ENCODE results near the gene SLC22A23.

The SLC22A23 gene

DNA sequence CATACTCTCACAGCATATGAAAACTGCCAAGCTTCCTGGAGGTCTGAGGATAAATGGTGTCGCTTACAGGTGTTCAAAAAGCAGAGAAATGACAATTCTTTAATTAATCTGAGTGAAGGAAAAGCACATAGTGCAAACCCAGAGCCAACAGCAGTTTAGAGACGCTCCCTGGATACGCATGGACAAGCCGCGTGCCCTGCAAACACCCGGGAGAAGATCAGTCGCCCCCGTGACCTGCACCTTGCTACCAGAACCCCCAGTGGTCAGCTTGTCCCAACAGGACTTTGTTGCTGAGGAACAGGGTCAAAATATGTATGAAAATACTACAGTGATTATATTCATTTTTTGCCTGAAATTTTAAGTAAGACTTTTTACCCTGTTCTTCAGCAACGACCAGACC, 104.2 kb downstream of the SLC22A23 start:
- TF ChIP-seq TARDBP (IDR thresholded peaks at IDR 0.05) = no peak
- no peak for TF ChIP-seq SUZ12 (IDR thresholded peaks at IDR 0.05)
- TF ChIP-seq SP1 (IDR thresholded peaks at IDR 0.05) = no peak
- no peak for TF ChIP-seq NFRKB (IDR thresholded peaks at IDR 0.05)
- TF ChIP-seq, protein P1, sequence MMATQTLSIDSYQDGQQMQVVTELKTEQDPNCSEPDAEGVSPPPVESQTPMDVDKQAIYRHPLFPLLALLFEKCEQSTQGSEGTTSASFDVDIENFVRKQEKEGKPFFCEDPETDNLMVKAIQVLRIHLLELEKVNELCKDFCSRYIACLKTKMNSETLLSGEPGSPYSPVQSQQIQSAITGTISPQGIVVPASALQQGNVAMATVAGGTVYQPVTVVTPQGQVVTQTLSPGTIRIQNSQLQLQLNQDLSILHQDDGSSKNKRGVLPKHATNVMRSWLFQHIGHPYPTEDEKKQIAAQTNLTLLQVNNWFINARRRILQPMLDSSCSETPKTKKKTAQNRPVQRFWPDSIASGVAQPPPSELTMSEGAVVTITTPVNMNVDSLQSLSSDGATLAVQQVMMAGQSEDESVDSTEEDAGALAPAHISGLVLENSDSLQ (IDR thresholded peaks at IDR 0.05) = no peak
- no peak for TF ChIP-seq L3MBTL2 (conservative IDR thresholded peaks at IDR 0.05)
- TF ChIP-seq FOXM1 (IDR thresholded peaks at IDR 0.05; ENCODE audit: borderline replicate concordance) = no peak
- no peak for TF ChIP-seq BHLHE40 (IDR thresholded peaks at IDR 0.05; ENCODE audit: borderline replicate concordance)
- TF ChIP-seq ARNT (IDR thresholded peaks at IDR 0.05) = no peak
- no peak for TF ChIP-seq HDGF (IDR thresholded peaks at IDR 0.05; ENCODE audit: borderline replicate concordance)
- no peak for TF ChIP-seq CTBP1 (IDR thresholded peaks at IDR 0.05; ENCODE audit: borderline replicate concordance)
- TF ChIP-seq FOXK2 (IDR thresholded peaks at IDR 0.05) = no peak
- no peak for TF ChIP-seq FOXA1 (IDR thresholded peaks at IDR 0.05)
- no peak for TF ChIP-seq ZNF384 (IDR thresholded peaks at IDR 0.05)
- TF ChIP-seq ELF4 (IDR thresholded peaks at IDR 0.05) = no peak
- TF ChIP-seq LEF1 (IDR thresholded peaks at IDR 0.05; ENCODE audit: borderline replicate concordance) = no peak
- no peak for DNase-seq (ENCODE audit: extremely low spot score)
- CTCF ChIA-PET = interaction anchor here (0.8 kb wide), 1 partner anchor 58 kb away, joined by 5 read pairs; no protein-coding TSS in a partner anchor
- POLR2A ChIA-PET = no interaction called here

GRCh38 chr6:3351829-3352524, 104.9 kb downstream of the SLC22A23 start:
- TF ChIP-seq ARNT (IDR thresholded peaks at IDR 0.05) = no peak
- TF ChIP-seq L3MBTL2 (conservative IDR thresholded peaks at IDR 0.05) = no peak
- TF ChIP-seq SUZ12 (IDR thresholded peaks at IDR 0.05) = no peak
- TF ChIP-seq LEF1 (IDR thresholded peaks at IDR 0.05; ENCODE audit: borderline replicate concordance) = no peak
- TF ChIP-seq FOXA1 (IDR thresholded peaks at IDR 0.05) = no peak
- TF ChIP-seq HDGF (IDR thresholded peaks at IDR 0.05; ENCODE audit: borderline replicate concordance) = no peak
- POLR2A ChIA-PET = no interaction called here
- no peak for DNase-seq (ENCODE audit: extremely low spot score)
- CTCF ChIA-PET = no interaction called here

DNA sequence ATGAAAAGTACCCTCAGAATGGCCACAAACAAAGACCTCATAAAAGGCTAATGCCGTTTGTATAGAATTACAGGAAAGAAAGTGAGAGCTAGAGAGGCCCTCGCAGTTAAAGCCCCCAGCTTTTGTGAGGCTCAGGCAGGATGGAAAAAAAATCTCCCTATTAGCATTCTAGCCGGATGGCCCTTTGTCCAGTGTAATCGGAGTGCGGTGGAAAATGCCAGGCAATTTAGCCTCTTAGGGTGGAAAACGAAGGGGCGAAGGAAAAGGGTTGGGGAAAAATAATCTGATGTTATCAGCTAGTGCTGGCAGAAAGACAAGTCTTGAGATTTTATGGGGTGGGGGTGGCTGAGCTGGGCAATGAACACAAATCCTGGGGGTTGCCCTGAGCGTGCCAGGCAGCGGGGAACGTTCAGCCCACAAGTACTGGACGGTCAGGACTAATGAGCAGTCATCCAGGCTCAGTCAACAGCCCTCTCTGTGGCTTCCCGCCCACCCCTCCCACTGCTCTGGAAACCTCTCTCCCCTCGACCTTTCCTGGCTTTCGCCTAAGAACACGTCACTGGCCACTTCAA, 105.7 kb downstream of the SLC22A23 start:
- CTCF ChIA-PET = interaction anchor here (0.7 kb wide), 1 partner anchor 381 kb away, joined by 5 read pairs; no protein-coding TSS in a partner anchor
- no peak for TF ChIP-seq L3MBTL2 (conservative IDR thresholded peaks at IDR 0.05)
- TF ChIP-seq FOXK2 (IDR thresholded peaks at IDR 0.05) = no peak
- TF ChIP-seq ZNF384 (IDR thresholded peaks at IDR 0.05) = no peak
- TF ChIP-seq NFRKB (IDR thresholded peaks at IDR 0.05) = no peak
- POLR2A ChIA-PET = no interaction called here
- DNase-seq (ENCODE audit: extremely low spot score) = no peak

GRCh38 chr6:3350252-3350796, 106.5 kb downstream of the SLC22A23 start:
- DNase-seq (ENCODE audit: extremely low spot score) = no peak
- ChIA-PET CTCF (no interaction called here), POLR2A (no interaction called here)
- no peak for TF ChIP-seq CTBP1 (IDR thresholded peaks at IDR 0.05; ENCODE audit: borderline replicate concordance)
- TF ChIP-seq HDGF (IDR thresholded peaks at IDR 0.05; ENCODE audit: borderline replicate concordance) = no peak
- no peak for TF ChIP-seq ARNT (IDR thresholded peaks at IDR 0.05)
- TF ChIP-seq NFRKB (IDR thresholded peaks at IDR 0.05) = no peak
- no peak for TF ChIP-seq TARDBP (IDR thresholded peaks at IDR 0.05)

GRCh38 chr6:3349388-3350251, 107.2 kb downstream of the SLC22A23 start:
- DNase-seq (ENCODE audit: extremely low spot score) = no peak
- TF ChIP-seq SUZ12 (IDR thresholded peaks at IDR 0.05) (no peak), CTBP1 (IDR thresholded peaks at IDR 0.05; ENCODE audit: borderline replicate concordance) (no peak), ELF4 (IDR thresholded peaks at IDR 0.05) (no peak), FOXK2 (IDR thresholded peaks at IDR 0.05) (no peak), HDGF (IDR thresholded peaks at IDR 0.05; ENCODE audit: borderline replicate concordance) (no peak)
- TF ChIP-seq, protein P1 (IDR thresholded peaks at IDR 0.05) = no peak
- CTCF ChIA-PET = no interaction called here
- POLR2A ChIA-PET = no interaction called here

DNA sequence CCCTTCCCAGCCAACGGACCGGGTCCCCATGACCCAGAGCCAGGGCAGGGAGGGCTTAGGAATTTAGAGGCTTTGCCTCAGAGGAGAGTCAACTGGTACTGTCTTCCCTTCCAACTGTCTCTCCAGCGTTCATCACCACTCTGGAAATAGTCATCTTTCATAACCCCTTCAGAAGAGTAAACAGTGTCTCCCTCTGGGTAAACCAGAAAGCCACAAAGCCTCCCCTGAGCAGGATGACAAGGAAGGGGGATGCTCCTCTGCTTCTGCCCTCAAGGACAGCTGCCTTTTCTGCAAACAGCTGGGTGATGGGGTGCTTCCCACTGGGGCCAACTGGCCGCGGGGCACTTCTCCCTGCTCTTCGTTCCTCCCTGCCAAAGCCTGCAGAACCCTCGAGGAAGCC, 108.0 kb downstream of the SLC22A23 start:
- no peak for DNase-seq (ENCODE audit: extremely low spot score)
- ChIA-PET POLR2A (no interaction called here), CTCF (no interaction called here)
- TF ChIP-seq ELF4 (IDR thresholded peaks at IDR 0.05) = no peak
- TF ChIP-seq CTBP1 (IDR thresholded peaks at IDR 0.05; ENCODE audit: borderline replicate concordance) = no peak
- no peak for TF ChIP-seq L3MBTL2 (conservative IDR thresholded peaks at IDR 0.05)
- TF ChIP-seq ZNF384 (IDR thresholded peaks at IDR 0.05) = no peak
- no peak for TF ChIP-seq NFRKB (IDR thresholded peaks at IDR 0.05)

DNA sequence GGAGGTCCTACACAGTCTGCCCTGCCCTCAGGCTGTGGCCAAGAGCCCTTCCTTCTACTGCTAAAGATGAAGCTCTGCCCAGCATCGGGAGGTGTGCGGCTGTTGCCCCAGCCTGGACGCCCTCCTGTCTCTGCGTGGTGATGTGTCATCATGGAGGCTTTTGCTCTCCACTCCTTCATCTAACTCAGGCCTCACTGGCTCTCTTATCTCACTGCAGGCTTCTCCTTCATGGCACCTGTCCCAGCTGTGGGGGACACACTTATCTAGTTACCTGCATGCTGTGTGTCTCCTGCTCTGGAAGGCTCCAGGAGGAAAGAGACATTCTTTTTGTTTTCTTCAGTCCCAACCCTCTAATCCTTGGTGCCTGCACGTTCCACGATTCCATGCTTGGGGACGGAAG, 109.0 kb downstream of the SLC22A23 start:
- DNase-seq (ENCODE audit: extremely low spot score) = no peak
- CTCF ChIA-PET = no interaction called here
- TF ChIP-seq TARDBP (IDR thresholded peaks at IDR 0.05) = no peak
- POLR2A ChIA-PET = no interaction called here

Data from HEK293T (cell line).